ENCODE measurements around the gene VILL. TPM values are rescaled to one million over a fixed set of nuclear protein-coding genes. Genes with fewer than 3 reads are reported as not detected.

VILL gene
- total and polyA plus RNA-seq, 4 donors = 10.2 to 32.3 (median 22.5) TPM

DNA sequence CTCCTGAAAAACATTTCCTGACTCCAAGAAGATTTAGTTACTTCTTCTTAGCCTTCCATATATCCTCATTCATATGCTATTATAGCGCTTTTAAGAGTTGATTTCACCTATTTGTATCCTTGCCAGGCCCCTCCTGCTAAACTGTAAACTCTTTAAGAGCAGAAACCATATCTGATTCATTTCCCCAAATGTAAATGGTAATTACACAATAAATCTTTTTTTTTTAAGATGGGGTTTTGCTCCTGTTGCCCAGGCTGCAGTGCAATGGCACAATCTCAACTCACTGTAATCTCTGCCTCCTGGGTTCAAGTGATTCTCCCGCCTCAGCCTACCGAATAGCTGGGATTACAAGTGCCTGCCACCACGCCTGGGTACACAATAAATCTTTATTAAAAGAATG lies 52.9 kb downstream of the VILL start:
- Histone ChIP-seq H3K4me1 (ENCODE audit: control insufficient read depth in 5 of 5, insufficient read depth in 5 of 5, low read length in 5 of 5) (peaks cover 0 to 12% (median 5%) of the 10 kb centered on the region in 5 donors), H3K27ac (ENCODE audit: low read depth in 1 of 2, low read length in 1 of 2) (no peak overlapping the region), H3K4me3 (no peak overlapping the region), H3K9me3 (ENCODE audit: control insufficient read depth in 4 of 4, insufficient read depth in 3 of 4, low read length in 3 of 4) (no peaks in the 10 kb centered on the region), H3K36me3 (ENCODE audit: control insufficient read depth in 4 of 4, insufficient read depth in 4 of 4, low read length in 4 of 4) (no peaks in the 10 kb centered on the region), H3K9ac (ENCODE audit: insufficient read depth in 1 of 2, low read length in 2 of 2) (no peak overlapping the region), H3K27me3 (ENCODE audit: control insufficient read depth in 3 of 3, insufficient read depth in 3 of 3, low read length in 2 of 3) (peaks cover 0 to 10% (median 0%) of the 10 kb centered on the region in 3 donors)
- TF ChIP-seq, protein P1, sequence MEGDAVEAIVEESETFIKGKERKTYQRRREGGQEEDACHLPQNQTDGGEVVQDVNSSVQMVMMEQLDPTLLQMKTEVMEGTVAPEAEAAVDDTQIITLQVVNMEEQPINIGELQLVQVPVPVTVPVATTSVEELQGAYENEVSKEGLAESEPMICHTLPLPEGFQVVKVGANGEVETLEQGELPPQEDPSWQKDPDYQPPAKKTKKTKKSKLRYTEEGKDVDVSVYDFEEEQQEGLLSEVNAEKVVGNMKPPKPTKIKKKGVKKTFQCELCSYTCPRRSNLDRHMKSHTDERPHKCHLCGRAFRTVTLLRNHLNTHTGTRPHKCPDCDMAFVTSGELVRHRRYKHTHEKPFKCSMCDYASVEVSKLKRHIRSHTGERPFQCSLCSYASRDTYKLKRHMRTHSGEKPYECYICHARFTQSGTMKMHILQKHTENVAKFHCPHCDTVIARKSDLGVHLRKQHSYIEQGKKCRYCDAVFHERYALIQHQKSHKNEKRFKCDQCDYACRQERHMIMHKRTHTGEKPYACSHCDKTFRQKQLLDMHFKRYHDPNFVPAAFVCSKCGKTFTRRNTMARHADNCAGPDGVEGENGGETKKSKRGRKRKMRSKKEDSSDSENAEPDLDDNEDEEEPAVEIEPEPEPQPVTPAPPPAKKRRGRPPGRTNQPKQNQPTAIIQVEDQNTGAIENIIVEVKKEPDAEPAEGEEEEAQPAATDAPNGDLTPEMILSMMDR (IDR thresholded peaks at IDR 0.05; ENCODE audit: control extremely low read depth, extremely low read depth) = no peak
- WGBS, 2 donors = 60 to 70% methylated on average over 4 of the region's 4 CpGs
- no peak for DNase-seq
- no peak for ATAC-seq (ENCODE audit: insufficient read depth, low FRiP score)

DNA sequence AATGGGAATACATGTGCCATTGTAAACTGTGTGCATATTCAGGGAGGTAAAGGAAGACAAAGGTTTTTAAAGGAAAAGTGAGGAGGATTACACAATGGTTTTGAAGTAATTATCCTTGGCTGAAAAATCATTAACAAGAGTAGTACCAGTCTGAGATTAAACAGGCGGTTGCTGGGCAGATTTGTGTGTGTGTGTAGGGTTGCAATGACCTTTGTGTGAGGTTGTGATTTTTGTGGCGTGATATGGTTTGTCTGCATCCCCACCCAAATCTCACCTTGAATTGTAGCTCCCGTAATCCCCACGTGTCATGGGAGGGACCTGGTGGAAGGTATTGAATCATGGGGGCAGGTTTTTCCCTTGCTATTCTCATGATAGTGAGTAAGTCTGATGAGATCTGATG lies 55.4 kb downstream of the VILL start:
- ATAC-seq (ENCODE audit: insufficient read depth, low FRiP score) (no peak), DNase-seq (no peak)
- Histone ChIP-seq H3K9ac (ENCODE audit: insufficient read depth in 1 of 2, low read length in 2 of 2) (no peak overlapping the region), H3K9me3 (ENCODE audit: control insufficient read depth in 4 of 4, insufficient read depth in 3 of 4, low read length in 3 of 4) (no peaks in the 10 kb centered on the region), H3K27me3 (ENCODE audit: control insufficient read depth in 3 of 3, insufficient read depth in 3 of 3, low read length in 2 of 3) (no peaks in the 10 kb centered on the region), H3K27ac (ENCODE audit: low read depth in 1 of 2, low read length in 1 of 2) (no peak overlapping the region), H3K4me3 (no peak overlapping the region), H3K4me1 (ENCODE audit: control insufficient read depth in 5 of 5, insufficient read depth in 5 of 5, low read length in 5 of 5) (peaks cover 0 to 5% (median 0%) of the 10 kb centered on the region in 5 donors), H3K36me3 (ENCODE audit: control insufficient read depth in 4 of 4, insufficient read depth in 4 of 4, low read length in 4 of 4) (no peaks in the 10 kb centered on the region)
- WGBS, 2 donors = 95% methylated on average over 4 of the region's 4 CpGs
- TF ChIP-seq, protein P1 (IDR thresholded peaks at IDR 0.05; ENCODE audit: control extremely low read depth, extremely low read depth) = no peak

DNA sequence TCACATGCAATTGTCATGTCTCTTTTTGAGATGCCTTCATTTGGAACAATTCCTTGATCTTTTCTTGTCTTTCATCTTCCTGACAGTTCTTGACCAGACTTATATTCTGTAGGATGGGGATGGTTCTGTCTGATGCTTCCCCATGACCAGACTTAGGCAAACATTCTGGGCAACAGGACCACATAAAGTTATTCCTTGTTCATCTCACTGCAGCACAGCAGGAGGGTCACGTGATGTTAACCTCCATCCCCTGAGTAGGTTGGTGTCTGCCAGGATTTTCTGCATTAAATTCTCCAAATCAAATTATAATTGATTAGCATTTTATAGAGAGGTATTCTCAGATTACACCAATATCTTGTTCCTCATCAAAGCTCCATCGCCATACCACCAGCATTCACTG lies 56.2 kb downstream of the VILL start:
- Histone ChIP-seq H3K27me3 (ENCODE audit: control insufficient read depth in 3 of 3, insufficient read depth in 3 of 3, low read length in 2 of 3) (no peaks in the 10 kb centered on the region), H3K9me3 (ENCODE audit: control insufficient read depth in 4 of 4, insufficient read depth in 3 of 4, low read length in 3 of 4) (no peaks in the 10 kb centered on the region), H3K9ac (ENCODE audit: insufficient read depth in 1 of 2, low read length in 2 of 2) (no peak overlapping the region), H3K36me3 (ENCODE audit: control insufficient read depth in 4 of 4, insufficient read depth in 4 of 4, low read length in 4 of 4) (no peaks in the 10 kb centered on the region), H3K4me1 (ENCODE audit: control insufficient read depth in 5 of 5, insufficient read depth in 5 of 5, low read length in 5 of 5) (peaks cover 0 to 5% (median 0%) of the 10 kb centered on the region in 5 donors), H3K4me3 (no peak overlapping the region), H3K27ac (ENCODE audit: low read depth in 1 of 2, low read length in 1 of 2) (no peak overlapping the region)
- ATAC-seq (ENCODE audit: insufficient read depth, low FRiP score) (no peak), DNase-seq (no peak)
- TF ChIP-seq, protein P1 (IDR thresholded peaks at IDR 0.05; ENCODE audit: control extremely low read depth, extremely low read depth) = no peak
- 96 to 100% methylated on average over 2 of the region's 2 CpGs for WGBS, 2 donors

DNA sequence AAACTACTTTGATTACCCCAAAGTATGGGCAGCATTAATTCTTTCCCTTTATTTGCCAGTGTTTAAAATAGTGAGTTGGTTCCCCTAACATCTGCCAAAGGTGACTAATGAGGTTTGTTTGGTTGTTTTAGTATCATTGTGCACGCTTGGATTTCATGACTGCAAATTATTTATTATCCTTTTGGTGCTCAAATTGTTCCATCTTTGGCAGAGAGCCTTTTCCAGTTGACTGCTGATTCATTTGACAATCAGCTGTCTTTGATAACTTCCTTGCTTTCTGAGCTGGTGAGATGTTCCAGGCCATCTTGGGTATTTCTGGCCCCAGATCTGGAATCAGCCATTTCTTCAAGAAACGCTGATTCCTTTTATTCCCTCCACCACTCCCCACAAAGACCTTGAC lies 57.3 kb downstream of the VILL start:
- Histone ChIP-seq H3K27ac (ENCODE audit: low read depth in 1 of 2, low read length in 1 of 2) (no peak overlapping the region), H3K9ac (ENCODE audit: insufficient read depth in 1 of 2, low read length in 2 of 2) (no peak overlapping the region), H3K9me3 (ENCODE audit: control insufficient read depth in 4 of 4, insufficient read depth in 3 of 4, low read length in 3 of 4) (no peaks in the 10 kb centered on the region), H3K4me3 (no peak overlapping the region), H3K27me3 (ENCODE audit: control insufficient read depth in 3 of 3, insufficient read depth in 3 of 3, low read length in 2 of 3) (no peaks in the 10 kb centered on the region), H3K36me3 (ENCODE audit: control insufficient read depth in 4 of 4, insufficient read depth in 4 of 4, low read length in 4 of 4) (no peaks in the 10 kb centered on the region), H3K4me1 (ENCODE audit: control insufficient read depth in 5 of 5, insufficient read depth in 5 of 5, low read length in 5 of 5) (peaks cover 0 to 5% (median 0%) of the 10 kb centered on the region in 5 donors)
- ATAC-seq (ENCODE audit: insufficient read depth, low FRiP score) (no peak), DNase-seq (no peak)
- TF ChIP-seq, protein P1 (IDR thresholded peaks at IDR 0.05; ENCODE audit: control extremely low read depth, extremely low read depth) = no peak
- WGBS, 2 donors = 82 to 90% methylated on average over 2 of the region's 2 CpGs

Data from lung (tissue), 12 donors.